Measurements from ENCODE around the gene CSTB.

Gene CSTB

GRCh38 chr21:43771199-43771675 is 4.9 kb downstream of the CSTB start:
- no peak for DNase-seq (ENCODE audit: low read depth)
- no peak overlapping the region for H3K4me3 ChIP-seq (ENCODE audit: low read depth, low read length)

DNA sequence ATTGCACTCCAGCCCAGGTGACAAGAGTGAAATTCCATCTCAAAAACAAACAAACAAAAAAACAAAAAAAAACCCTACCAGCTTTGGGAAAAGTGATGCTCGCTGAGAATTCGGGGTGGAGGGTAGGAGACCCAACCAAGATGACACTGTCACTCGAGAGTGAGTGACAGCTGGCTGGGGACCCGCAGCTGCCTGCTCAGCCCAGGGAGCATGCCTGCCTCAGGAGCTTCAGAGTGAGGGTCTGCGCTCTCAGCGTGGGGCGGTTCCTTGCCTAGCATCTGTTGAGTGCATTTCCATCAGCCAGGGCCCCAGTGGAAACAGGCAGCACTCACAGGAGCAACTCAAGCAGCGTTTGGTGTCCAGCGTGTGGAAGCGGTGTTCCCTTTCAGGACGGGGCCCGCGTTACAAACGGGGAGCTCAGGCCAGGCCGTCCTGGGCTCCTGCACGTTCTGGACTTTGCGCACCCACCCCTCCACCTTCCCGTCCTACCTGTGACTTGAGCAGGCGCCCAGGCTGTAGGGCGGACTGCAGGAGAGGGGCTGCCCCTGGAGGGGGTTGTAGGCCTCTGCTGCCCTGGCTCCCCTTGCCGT is 5.9 kb downstream of the CSTB start:
- no peak overlapping the region for H3K4me3 ChIP-seq (ENCODE audit: low read depth, low read length)
- DNase-seq (ENCODE audit: low read depth): no peak

DNA sequence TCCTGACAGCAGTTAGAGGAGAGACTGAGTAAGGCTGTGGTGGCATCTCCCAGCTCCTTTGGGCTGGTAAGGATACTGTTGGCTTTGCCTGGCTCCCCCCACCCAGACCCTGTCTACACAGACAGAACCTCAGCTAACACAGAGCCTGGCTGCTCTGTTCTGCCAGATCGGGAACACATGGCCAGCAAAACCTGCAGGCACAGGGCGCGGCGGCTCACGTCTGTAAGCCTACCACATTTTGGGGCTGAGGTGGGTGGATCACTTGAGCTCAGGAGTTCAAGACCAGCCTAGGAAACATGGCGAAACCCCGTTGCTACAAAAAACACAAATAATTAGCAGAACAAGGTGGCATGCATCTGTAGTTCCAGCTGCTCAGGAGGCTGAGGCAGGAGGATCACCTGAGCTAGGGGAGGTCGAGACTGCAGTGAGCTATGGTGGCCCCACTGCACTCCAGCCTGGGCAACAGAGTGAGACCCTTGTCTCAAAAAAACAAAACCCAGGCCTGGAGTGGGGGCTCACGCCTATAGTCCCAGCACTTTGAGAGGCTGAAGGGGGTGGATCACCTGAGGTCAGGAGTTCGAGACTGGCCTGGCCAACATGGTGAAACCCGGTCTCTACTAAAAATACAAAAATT is 6.7 kb downstream of the CSTB start:
- no peak for DNase-seq (ENCODE audit: low read depth)
- no peak overlapping the region for H3K4me3 ChIP-seq (ENCODE audit: low read depth, low read length)

DNA sequence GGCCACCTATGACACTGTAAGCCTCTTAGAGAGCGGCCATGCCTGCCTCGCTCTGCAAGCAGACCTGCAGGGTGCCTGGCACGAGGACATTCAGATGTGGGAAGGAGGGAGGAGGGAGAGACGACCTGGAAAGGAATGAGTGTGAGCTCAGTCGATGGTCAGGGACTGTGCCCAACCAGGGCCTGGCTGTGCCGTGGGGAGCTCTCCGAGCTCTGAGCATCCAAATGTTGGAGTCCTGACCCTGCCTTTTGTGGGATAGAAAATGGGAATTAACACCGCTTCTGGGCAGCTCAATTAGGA is 7.3 kb downstream of the CSTB start:
- H3K4me3 ChIP-seq (ENCODE audit: low read depth, low read length): no peak overlapping the region
- no peak for DNase-seq (ENCODE audit: low read depth)

- no peak overlapping the region for H3K4me3 ChIP-seq (ENCODE audit: low read depth, low read length)
- DNase-seq (ENCODE audit: low read depth): peak; percentile 51
Observed at GRCh38 chr21:43767984-43768867, 7.9 kb downstream of the CSTB start.

GRCh38 chr21:43767498-43767983 is 8.6 kb downstream of the CSTB start:
- DNase-seq (ENCODE audit: low read depth): no peak
- no peak overlapping the region for H3K4me3 ChIP-seq (ENCODE audit: low read depth, low read length)

DNA sequence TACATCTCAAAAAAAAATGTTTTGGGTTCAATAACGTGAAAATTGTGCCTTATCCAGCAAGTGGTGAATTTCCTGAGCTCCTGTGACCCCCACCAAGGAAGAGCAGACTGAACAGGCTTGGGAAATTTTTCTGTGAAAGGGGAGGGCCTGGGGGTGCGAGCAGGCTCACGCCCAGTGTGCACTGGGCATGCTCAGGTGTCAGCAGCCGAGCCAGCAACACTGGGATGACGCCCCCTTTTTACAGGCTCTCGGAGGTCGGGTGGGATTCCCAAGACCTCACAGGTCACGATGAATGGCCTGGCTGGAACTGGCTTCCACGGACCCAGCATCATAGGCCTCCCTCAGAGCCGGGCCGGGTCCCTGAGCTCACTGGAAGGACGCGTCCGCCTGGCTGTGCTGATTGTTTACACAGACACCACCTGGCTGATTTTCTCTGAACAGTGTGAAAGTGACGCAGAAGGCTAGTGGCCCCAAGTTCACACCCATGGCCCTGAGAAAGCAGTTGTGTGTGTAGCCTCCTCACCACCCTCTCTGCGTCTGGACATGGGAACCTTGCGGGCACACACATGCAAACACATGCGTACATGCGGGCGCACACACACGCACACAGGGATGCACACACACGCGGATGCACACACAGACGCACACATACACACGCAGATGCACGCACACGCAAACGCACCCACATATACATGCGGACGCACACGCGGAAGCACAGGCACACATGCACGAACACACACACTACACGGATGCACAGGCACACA is 9.2 kb downstream of the CSTB start:
- no peak for DNase-seq (ENCODE audit: low read depth)
- H3K4me3 ChIP-seq (ENCODE audit: low read depth, low read length): no peak overlapping the region

DNA sequence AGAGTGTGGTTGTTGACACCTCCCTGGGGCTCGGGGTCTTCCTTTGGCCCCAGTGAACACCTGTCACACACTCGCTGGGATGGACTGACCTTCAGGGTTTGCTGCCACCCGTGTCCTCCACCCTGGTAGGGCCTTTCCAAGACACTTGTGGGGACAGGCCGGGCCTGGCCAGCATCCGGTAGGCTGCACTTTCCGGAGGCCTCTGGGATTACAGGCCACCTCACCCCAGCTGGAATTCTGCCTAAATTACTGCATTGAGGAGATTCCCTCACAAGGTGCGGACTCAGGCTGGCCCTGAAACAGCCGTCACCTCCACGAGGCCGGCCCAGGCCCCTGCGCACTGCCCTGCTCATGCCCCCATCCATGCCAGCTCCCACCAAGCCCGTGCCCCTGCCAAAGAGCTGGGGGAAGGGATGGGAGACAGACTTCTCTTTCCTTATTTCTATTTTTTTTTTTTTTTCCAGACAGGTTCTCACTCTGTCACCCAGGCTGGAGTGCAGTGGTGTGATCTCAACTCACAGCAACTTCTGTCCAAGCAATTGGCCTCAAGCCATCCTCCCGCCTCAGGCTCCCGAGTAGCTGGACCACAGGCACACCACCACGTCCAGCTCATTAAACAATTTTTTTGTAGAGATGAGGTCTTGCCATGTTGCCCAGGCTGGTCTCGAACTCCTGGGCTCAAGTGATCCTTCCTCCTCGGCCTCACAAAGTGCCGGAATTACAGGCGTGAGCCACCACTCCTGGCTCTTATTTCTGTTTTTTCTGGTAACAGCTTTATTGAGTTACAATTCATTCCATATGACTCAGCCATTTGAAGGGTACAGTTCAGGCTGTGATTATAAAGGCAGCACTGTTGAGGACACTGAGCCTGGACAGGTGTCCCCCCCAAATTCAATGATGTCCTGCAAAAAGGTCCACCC is 11.3 kb downstream of the CSTB start:
- DNase-seq (ENCODE audit: low read depth): no peak
- H3K4me3 ChIP-seq (ENCODE audit: low read depth, low read length): no peak overlapping the region

- no peak for DNase-seq (ENCODE audit: low read depth)
- no peak overlapping the region for H3K4me3 ChIP-seq (ENCODE audit: low read depth, low read length)
Observed at GRCh38 chr21:43763901-43764523, 12.1 kb downstream of the CSTB start.

DNA sequence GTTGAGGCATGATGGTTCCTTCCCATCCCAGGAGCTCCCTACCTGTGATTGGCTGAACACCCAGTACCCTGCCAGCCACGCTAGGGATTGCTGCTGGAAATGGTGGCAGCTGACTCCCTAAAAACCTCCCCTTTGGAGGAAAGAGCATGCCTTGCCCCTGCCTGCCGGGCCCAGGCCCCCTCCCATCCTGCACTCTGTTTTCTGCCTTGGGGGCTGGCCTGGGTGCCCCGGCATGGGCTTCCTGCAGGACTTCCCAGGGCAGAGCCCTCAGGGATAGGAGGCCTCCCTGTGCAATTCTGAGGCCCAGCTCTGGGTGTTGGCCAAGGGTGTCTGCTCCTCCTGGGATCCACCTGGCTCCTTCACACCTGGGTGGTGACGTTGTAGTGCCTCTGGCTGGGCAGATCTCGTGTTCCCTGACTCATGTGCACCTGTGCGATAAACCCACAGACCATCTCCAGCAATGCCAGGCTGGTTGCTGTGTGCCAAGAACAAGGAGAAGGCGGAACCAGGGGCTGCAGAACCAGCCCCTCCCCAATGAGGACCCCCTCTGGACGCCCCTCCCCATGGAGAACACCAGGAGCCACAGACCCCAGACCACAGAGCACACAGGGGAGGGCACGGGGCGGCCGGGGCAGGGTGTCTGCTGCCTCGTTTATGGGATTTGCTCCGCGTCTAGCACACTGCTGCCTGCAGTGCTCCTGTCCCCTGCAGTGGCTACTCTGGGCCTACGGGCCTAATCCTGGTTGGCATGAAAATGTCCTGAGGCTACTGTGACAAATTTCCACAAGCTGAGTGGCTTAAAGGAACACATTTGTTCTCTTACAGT is 13.6 kb downstream of the CSTB start:
- no peak for DNase-seq (ENCODE audit: low read depth)
- H3K4me3 ChIP-seq (ENCODE audit: low read depth, low read length): no peak overlapping the region

DNA sequence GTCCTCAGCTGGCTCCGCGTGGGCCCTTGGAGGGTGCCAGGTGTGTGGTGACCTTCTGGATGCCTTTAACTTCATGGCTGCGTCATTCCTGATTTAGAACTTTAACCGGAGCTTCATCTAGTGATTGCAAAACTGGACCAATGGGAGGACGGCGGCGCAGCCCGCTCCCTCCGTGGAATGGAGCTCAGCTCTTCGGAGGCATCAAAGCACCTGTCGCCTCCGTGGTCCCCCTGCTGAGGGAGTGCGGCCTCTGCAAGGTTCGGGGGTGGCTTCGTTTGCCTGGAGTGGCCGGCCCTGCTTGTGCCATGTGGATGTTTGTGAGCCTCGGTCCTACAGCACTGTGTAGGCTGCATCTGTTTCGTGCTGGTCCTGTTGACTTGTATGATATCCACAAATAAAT is 14.2 kb downstream of the CSTB start:
- H3K4me3 ChIP-seq (ENCODE audit: low read depth, low read length): no peak overlapping the region
- no peak for DNase-seq (ENCODE audit: low read depth)

DNA sequence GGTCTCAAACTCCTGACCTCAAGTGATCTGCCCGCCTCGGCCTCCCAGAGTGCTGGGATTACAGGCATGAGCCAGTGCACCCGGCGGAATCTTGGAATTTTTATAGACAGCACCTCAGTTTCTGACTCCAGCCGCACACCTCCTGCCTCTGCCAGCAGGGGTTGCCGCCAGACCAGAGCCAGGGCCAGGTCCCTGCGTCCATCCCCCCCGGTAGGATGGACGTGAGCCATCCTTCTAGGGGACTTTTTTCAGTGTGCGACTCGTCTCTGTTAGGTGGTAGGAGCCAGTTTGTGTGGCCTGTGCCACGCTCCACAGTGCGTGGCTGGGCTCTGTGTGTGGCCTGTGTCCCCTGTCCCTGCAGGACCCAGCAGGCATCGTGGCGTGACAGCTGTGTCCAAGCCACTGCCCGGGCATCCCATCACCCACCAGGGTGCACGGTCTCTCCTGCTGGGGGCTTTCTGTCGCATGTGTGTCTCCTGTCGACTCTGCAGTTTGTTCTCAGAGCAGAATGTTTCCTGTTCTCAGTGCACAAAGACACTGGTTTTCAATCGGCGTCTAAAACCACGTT is 15.6 kb downstream of the CSTB start:
- DNase-seq (ENCODE audit: low read depth): no peak
- H3K4me3 ChIP-seq (ENCODE audit: low read depth, low read length): no peak overlapping the region

DNA sequence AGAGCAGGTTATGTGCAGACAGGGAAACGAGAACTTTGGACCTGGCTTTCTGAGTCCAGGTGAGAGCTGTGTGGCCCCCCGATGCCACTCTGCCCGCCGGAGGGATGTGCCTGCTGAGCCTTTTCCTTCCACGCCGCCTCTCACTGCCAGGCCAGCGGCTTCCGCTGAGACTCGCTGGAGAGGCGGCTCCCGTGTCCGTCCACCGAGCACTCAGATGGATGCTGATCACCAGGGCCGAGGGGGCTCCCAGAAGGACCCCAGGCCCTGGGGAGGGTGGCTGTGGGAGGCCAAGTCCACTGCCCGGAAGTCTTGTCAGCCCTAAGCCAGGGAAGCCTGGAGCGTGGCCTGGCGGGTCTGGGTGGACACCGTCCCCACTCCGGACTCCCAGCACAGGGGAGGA is 16.5 kb downstream of the CSTB start:
- H3K4me3 ChIP-seq (ENCODE audit: low read depth, low read length): no peak overlapping the region
- no peak for DNase-seq (ENCODE audit: low read depth)

GRCh38 chr21:43758811-43759210 is 17.3 kb downstream of the CSTB start:
- no peak overlapping the region for H3K4me3 ChIP-seq (ENCODE audit: low read depth, low read length)
- DNase-seq (ENCODE audit: low read depth): no peak

GRCh38 chr21:43758111-43758641 is 17.9 kb downstream of the CSTB start:
- H3K4me3 ChIP-seq (ENCODE audit: low read depth, low read length): peak overlapping the region; percentile 19
- peak; percentile 63 for DNase-seq (ENCODE audit: low read depth)

DNA sequence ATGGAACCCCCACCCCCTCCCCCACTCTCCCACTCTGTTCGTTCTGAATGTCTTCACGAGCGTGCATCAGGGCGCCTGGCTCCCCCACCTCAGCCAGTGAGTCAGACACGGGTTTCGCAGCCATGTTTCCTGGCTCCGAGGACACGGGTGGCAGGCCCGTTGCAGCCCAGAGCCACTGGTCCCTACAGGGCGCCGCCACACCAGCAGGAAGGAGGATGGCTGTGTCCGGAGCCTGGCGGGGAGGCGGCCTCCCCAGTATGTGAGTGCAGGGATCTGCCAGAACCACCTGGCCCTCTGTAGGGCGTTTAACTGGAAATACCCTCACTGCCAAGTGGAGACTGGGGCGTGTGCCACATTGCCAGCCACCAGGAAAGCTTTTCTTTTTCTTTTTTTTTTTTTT is 18.5 kb downstream of the CSTB start:
- DNase-seq (ENCODE audit: low read depth): no peak
- H3K4me3 ChIP-seq (ENCODE audit: low read depth, low read length): no peak overlapping the region

All from skeletal muscle cell (primary cell).